Stimulated activated CD8-positive, alpha-beta memory T cell treated with anti-CD3 and anti-CD28 coated beads, Interleukin-4, amount 100 ng/mL, for 1 hour (primary cell): ENCODE data around the gene TXNDC2.

Source experiments
- DNase-seq, 2 donors: peaks; one replicate each; pipeline ENCODE4 v3.0.0-alpha.2; 2020; ENCODE audit warnings: low read depth in 2 of 2, low spot score in 1 of 2

TXNDC2 gene

DNA sequence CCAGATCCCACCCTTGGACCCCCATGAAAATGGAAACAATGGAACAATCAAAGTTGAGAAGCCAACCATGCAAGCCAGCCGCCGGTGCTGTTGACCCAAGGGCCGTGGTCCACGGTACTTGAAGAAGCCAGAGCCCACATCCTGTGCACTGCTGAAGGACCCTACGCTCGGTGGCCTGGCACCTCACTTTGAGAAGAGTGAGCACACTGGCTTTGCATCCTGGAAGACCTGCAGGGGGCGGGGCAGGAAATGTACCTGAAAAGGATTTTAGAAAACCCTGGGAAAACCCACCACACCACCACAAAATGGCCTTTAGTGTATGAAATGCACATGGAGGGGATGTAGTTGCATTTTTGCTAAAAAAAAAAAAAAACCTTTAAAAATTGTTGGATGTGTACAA, 26.5 kb upstream of the TXNDC2 start:
- DNase-seq = no peak

DNA sequence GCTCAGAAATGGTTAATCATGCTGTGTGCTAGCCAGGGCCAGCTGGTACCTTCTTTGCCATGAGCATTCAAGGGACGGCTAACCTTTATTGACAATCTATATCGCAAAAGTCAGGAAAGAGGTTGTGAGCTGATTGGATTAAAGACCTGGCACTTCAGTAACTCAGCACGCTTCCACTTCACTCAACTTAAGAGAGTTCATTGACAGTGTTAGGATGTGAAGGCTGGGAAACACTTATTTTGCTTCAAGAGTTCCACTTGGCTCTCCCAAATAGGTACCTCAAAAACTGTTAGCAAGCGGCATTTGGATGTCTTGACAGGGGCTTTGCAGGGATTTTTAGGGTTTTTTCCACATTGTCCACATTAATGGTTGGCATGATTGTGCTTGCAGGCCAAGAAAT, 25.1 kb upstream of the TXNDC2 start:
- DNase-seq = no peak

DNA sequence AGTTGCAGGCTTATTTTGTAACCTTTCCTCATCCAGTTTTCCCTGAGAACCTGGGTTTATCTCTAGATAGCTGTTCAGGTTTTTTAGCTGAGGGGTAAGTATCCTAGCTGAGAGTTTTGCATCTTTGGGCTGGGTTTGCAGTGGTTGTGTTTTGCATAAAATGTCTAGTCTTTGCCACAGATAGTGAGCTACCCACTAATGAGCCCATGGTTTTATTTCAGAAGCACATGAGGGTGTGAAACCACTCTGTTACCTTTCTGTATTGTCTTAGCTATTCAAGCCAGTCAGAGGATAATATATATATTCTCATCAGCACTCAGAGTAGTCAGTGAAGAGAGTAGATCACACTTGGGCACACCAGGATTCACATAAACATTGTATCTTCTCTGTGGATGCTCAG, 24.6 kb upstream of the TXNDC2 start:
- DNase-seq = no peak

DNA sequence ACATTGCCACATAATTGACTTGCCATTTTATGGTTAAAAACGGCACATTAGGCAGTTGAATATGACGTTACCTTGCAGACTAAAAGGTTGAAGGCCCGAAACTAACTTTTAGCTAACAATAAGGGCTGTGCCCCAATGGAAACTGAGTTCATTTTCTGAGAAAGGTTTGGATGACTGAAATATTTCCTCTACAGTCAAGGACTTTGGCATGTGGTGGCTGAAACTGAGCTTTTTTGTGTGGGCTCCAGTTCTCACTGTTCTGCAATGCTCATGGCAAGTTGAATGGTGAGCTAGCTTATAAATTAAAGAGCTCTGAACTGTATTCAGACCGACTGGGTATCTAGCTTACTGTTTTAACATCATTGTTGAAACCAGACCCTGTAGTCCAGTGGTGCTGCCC, 23.8 kb upstream of the TXNDC2 start:
- DNase-seq = no peak

DNA sequence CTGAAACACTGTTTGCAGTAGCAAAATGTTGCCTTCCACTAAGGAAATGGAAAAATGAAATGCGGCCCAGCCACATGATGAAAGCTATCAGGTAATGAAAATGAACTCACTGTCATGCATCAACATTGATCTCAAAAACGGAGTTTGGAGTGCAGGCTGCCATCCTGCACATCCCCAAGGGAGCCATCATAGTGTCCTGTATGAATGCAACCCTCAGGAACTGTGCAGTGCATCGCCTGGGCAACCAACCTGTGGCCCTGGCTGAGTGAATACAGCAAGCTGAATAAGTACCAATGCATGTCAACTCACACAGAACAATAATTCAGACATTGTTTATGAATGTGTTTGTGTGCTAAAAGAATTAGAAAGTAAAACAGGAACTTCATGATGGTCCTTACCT, 23.1 kb upstream of the TXNDC2 start:
- no peak for DNase-seq

DNA sequence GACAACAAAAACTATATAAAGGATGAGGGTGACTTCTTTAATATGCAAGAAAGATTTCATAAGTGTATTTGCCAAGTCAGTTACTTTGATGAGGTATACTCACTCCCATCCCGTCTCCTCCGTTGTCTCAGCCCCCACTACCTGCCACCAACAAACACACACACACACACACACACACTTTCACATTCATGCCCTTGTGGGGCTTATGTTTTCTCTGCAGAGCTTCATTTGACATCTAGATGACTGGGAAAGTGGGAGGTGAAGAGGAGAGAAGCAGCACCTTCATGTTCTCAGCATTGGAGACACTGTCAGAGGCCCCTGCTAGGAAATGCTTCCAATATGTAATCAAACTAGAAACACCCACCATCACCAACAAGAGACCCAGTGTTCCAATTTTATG, 22.5 kb upstream of the TXNDC2 start:
- no peak for DNase-seq

DNA sequence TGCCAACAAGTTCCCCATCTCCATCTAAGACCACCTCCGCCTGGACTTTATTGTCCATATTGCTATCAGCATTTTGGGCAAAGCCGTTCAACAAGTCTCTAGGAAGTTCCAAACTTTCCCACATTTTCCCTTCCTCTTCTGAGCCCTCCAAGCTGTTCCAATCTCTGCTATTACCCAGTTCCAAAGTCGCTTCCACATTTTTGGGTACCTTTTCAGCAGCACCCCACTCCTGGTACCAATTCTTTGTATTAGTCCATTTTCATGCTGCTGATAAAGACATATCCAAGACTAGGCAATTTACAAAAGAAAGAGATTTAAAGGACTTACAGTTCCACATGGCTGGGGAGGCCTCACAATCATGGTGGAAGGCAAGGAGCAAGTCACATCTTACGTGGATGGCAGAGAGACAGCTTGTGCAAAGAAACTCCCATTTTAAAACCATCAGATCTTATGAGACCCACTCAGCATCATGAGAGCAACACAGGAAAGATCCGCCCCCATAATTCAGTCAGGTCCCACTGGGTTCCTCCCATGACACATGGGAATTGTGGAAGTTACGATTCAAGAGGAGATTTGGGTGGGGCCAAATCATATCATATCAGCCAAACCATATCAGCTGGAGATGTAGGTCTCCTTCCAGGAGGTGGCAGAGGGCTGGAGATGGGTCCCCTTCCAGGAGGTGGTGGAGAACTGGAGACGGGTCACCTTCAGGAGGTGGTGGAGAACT, 19.8 kb upstream of the TXNDC2 start:
- DNase-seq = no peak

DNA sequence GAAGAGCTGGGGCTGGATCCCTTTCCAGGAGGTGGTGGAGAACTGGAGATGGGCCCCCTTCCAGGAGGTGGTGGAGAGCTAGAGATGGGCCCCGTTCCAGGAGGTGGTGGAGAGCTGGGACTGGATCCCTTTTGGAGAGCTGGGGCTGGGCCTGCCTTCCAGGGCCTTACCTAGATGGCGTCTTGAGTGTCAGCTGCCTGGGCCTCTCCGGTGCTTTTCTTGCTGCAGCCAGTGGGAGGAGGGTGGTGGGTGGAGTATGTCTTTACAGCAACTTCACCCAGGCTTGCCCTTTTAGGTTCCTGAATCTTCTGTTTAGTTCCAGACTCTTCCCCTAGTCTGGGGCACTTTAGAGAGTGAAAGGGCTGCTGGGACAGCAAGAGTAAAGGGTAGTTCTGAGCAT, 19.1 kb upstream of the TXNDC2 start:
- no peak for DNase-seq

DNA sequence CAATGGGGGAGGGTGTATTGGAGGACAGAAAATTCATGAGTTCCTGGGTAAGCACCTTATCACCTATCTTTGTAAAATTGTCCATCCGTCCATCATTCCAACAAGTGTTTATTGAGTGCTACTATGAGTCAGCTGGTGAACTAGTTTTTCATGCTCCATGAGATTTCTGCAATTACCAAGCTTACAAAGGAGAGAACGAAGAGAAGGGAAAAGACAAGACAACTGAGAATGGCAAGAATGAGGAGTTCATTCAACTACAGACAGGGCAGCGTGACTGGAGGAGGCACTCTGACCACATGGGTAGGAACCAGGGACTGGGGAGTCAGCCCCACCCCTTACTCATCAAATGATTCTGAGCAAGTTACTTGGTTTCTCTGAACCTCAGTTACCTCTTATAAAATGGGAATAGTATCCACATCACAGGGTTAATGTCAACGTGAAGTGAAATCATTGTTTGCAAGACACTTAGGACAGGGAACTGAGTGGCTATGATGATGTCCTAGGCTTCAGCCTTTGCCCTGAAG, 18.6 kb upstream of the TXNDC2 start:
- DNase-seq = no peak

DNA sequence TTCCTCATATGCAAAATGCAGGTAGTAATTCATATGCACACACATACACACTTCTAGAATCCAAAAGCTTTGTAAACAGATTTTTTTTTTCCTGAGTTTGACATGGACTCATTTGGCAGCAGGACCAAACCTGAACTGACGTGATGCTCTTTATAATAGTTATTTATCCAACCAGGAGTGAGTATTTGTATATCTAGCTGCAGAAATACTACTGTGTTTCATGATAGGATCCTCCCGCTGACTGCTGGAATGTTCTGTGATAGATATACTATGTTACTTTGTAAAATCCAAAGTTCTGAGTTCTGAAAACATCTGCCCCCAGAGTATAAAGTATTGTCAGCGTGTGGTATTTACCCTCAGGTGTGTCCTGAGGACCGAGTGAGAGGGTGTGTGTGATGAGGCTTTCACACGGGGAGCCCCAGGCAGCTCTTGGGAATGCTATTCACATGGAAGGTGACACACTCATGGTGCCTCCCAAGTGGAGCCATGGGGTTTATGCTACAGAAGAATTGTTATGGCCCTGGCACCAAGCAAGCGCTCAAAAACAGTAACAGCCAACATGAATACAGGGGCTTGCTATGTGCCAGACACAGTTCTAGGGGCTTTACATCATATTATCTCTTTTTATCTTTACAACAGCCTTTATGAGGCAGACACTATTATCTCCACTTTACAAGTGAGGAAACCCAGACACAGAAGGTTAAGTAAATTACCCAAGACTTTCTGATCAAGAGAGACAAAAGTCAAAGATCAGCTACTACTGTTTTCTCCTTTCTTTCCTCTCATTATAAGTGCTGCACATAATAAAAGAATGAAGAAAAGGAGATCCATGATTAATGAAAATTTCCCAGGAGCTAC, 16.7 kb upstream of the TXNDC2 start:
- DNase-seq = no peak

DNA sequence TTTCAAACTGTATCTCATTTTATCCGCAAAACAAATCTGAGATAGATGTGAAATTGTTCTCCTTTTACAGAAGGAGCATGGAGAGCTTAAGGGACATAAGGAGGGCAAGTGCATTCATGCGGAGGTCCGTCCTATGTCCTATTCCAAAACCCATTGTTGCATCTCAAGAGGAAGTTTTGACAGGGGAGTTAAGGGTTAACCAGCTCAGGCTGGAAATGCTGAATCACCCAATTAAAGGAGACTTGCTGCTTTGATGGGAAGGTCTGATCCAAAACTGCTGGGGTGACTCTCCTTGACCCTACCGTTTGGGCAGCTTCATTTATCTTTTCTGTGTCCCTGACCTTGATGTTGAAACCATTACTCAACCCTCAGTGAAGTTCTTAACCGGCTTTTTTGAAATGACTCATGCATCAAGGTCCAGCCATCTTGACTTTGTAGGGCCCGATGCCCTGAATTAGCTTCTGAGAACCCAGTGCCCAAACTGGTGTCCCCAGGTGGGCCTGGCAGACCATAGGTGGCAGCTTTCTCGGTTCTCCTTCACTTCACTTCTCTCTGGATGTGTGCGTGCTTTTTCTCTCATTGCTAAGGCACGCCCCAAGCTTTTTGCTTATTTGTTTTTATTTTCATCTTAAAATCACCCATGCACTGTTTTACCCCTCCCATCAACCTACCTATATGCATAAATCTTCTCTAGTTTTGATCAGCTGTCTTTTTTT, 15.9 kb upstream of the TXNDC2 start:
- no peak for DNase-seq

DNA sequence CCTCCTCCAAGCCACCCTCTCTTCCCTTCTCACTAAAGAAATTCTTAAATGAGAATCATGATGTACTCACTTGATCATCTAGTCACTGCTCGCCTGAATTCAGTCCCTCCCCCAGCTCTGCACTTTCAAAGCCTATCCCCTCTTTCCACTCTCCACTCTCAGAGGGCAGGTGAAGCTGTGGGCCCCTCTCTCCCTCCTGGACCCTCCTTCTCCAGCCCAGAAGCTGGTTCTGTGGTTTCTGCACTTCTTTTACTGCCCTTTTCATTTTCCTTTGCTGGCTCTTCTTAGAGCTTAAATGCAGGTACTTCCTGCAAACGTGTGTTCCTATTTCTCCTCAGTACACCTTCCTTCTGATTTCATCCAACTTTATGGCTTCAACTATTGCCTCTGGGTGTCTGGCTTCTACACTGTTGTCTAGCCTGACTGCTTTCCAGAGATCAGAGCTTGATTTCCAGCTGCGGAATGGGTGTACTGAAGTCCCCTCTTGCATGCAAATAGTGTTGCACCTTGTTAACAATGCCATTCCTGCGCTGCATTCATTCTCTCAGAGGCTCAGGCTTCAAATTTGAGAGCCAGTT, 15.3 kb upstream of the TXNDC2 start:
- DNase-seq = no peak

DNA sequence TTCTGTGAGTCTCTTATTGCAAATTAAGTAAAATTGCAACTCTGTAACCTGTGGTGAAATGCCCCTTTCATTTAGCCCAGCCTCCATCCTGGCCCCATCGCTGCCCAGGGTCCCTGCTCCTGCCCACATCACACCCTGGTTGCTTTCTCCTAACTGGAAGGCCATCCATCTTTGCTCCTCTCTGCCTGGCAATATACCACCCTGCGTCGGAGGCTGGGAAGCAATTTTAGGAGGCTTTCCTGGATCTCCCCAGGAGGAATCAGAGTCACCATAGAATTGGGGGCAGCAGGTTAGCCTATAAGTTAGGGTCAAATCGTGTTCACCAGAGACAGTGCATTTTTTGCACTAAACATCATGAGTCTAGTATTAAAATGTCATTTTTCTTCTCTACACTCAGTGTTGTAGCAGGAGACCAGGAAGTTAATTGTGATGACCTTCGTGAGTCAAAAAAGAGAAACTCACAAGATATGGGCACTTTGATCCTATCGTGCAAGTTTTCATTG, 14.5 kb upstream of the TXNDC2 start:
- DNase-seq = no peak

DNA sequence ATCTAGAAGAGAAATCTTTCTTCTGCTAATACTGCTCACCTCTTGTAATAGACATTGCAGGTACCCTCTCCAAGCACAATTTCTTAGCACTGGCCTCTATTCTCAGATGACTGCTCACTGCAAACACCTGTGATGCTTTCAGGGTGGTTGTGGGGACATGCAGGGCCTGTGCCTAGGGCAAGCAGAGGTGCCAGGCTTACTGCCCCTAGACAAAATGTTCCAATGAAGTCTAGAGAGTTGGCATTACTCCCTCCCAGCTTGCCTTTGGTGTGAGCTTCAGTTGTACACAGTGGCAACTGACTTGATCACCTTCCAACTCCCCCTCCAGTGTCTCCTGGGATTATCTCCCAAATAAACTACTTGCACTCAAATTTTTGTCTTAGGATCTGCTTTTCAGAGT, 12.9 kb upstream of the TXNDC2 start:
- DNase-seq = no peak

DNA sequence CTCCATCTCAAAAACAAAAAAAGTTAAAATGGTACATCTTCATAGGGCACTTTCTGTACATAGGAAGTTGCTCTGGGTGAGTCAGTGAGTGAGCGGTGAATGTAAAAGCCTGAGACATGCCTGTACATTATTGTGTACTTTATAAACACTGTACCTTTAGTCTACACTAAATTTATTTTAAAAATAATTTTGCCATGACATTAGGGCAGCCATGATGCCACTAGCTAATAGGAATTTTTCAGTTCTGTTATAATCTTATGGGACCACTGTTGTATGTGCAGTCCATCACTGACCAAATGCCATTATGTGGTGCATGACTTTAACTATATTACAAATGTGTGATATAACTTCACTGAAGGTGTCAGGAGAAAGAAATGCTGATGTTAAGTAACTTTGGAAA, 11.0 kb upstream of the TXNDC2 start:
- no peak for DNase-seq

DNA sequence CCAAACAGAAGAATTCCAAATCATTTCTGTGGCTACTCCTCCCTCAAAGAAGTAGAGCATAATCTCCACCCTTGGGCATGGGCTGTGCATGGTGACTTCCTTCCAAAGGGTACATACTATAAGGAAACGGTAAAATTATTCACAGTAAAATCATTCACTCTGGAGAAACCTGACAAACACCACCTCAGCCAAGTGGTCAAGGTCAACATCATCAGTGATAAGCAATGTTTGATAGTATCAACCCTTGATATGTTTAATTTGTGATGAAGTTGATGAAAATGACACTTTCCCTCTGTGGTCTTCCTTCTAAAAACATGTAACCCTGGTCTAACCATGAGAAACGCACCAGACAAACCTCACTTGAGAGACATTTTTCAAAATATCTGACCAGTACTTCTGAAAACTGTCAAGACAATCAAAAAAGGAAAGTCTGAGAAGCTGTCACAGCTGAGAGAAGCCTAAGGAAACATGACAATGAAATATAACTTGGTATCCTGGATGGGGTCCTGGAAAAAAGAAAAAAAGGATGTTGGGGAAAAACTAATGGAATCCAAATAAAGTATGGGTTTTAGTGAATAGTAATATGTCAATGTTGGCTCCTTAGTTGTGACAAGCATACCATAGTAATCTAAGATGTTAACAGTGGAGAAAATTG, 9.4 kb upstream of the TXNDC2 start:
- DNase-seq = no peak

DNA sequence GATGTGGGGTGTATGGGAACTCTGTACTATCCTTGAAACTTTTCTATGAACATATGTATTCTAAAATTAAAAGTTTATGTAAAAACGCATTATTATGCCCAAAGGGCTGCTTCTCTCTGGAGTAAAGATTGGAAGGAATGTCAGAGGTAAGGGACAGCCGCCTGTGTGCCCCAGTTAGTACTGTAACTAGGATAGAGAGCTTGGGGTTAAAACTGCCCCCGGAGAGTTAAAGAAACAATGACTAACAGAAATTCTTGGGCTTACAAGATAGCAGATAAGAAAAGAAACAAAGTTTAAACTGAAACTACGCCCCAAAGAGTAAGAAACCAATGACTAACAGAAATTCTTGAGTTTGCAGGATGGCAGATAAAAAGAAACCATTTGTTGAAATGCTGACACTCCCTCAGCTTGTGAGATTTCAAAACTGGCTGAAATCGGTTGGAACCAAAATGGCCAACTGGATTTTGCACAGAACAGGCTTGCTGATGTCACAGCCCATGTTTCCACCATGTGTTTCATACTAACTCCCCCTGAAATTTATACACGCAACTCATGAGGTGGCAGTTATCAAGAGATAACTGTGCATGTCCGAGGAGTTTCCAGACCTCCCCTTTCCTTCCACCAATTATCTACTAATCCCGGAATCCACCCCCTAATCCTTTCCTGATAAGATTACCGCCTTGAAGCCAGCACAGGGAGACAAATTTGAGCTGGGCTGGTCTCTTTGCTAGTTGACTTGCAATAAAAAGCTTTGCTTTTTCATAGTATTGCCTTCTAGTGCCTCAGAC, 8.7 kb upstream of the TXNDC2 start:
- no peak for DNase-seq

DNA sequence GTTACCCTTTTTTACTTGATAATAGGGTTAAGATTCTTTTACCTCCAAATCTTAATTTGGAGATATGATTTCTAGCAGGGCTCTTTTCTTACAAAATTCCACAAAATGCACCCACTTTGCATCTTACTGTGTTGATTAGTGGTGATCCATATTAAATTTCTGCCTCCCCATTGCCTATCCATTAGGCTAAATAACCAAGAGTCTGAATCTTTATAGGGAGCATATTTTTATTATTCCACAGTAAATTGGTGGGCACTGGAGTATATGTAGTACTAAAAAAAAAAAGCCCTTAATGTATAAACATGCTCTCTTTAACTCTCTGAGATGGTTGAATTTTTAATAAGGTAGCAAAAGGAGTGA, 8.1 kb upstream of the TXNDC2 start:
- DNase-seq = no peak

DNA sequence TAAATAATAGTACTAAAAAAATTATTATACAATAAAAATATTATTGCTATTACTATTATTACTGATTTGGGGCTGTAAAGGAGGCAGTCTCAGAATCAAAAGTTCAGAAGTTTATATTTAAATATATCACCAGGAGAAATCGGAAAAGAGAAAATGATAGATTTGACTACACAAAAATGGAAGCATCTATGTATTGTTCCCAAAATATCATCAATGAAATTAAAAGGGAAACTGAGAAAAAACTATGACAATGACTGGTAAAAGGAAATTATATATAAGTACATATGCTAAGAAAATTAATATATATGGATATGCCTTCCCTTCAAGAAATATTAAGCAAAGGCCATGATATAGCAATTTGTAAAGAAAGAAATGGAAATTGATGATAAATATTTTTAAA, 7.7 kb upstream of the TXNDC2 start:
- DNase-seq = no peak

DNA sequence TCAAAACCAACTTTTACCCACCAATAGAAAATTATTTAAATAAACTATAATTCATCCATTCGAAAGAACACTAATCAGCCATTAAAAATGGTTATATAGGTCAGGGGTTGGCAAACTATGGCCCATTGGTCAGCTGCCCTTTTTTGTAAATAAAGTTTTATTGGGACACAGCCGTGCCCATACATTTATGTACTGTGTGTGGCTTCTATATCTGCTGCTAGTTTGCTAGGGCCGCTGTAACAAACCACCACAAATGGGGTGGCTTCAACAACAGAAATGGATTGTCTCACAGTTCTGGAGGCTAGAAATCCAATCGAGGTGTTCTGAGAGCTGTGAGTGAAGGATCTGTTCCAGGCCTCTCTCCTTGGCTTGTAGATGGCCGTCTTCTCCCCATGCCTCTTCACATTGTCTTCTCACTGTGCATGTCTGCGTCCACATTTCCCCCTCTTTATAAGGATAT, 7.0 kb upstream of the TXNDC2 start:
- no peak for DNase-seq
